Measurements from ENCODE around the gene C4orf51.

The C4orf51 gene

GRCh38 chr4:145730026-145730425 lies 50.1 kb downstream of the C4orf51 start:
- H3K27ac ChIP-seq (ENCODE audit: low read depth, low read length): no peak overlapping the region
- no peak overlapping the region for H3K9ac ChIP-seq (ENCODE audit: low read length in 5 of 5)
- no peaks in the 10 kb centered on the region for H3K27me3 ChIP-seq (ENCODE audit: control insufficient read depth in 5 of 5, insufficient read depth in 4 of 5, low read length in 5 of 5)
- peaks cover 0 to 29% (median 26%) of the 10 kb centered on the region in 5 donors for H3K4me1 ChIP-seq (ENCODE audit: control insufficient read depth in 5 of 5, insufficient read depth in 5 of 5, low read length in 5 of 5)
- no peaks in the 10 kb centered on the region for H3K9me3 ChIP-seq (ENCODE audit: control insufficient read depth in 5 of 5, low read length in 5 of 5)
- H3K4me3 ChIP-seq (ENCODE audit: low read depth in 1 of 5, low read length in 5 of 5): no peak overlapping the region
- no peaks in the 10 kb centered on the region for H3K36me3 ChIP-seq (ENCODE audit: control insufficient read depth in 5 of 5, insufficient read depth in 5 of 5, low read length in 5 of 5)

- Histone ChIP-seq H3K27me3 (ENCODE audit: control insufficient read depth in 5 of 5, insufficient read depth in 4 of 5, low read length in 5 of 5) (no peaks in the 10 kb centered on the region), H3K9me3 (ENCODE audit: control insufficient read depth in 5 of 5, low read length in 5 of 5) (no peaks in the 10 kb centered on the region), H3K9ac (ENCODE audit: low read length in 5 of 5) (peak overlapping the region in 1 of 5 donors; percentile 42), H3K36me3 (ENCODE audit: control insufficient read depth in 5 of 5, insufficient read depth in 5 of 5, low read length in 5 of 5) (no peaks in the 10 kb centered on the region), H3K27ac (ENCODE audit: low read depth, low read length) (no peak overlapping the region), H3K4me1 (ENCODE audit: control insufficient read depth in 5 of 5, insufficient read depth in 5 of 5, low read length in 5 of 5) (peaks cover under 1 to 38% (median 27%) of the 10 kb centered on the region in 5 donors), H3K4me3 (ENCODE audit: low read depth in 1 of 5, low read length in 5 of 5) (no peak overlapping the region)
These were observed 51.1 kb downstream of the C4orf51 start for GRCh38 chr4:145731028-145731427.

DNA sequence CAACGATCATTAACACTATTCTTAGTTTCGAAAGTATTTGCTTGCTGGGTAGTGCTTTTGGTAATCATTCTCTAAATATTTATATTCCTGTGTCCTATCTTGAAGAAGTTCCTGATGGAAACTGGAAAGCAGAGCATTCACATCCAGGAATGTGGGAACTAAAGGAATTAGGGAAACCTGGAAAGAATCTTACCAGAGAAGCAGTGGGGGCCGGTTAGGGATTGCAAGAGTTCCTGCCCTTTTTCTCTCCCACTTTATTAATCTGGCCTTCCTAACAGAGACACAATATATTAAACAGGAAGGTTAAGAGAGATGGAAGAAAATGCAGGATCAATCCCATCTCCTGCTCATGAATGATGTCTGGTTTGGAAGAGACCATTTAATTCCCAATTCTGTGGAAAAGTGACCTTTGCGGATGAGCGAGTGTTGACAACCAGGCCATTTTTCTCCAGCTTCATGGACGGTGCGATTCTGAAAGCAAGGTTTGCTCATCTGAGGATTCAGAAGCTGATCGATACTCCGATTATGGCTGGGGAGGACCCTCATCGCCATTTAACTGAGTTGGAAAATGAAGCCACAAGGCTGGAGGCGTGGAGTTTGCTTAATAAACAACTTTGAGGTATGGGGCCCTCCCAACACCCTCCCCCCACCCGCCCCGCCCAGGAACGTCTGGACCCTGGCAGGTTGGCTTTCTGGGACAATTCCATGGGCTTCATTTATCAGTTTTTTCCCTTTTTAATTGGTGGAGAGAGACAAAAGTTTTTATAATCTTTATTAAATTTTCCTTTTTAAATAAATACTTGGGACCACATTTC lies 52.3 kb downstream of the C4orf51 start:
- Histone ChIP-seq H3K9ac (ENCODE audit: low read length in 5 of 5) (peak overlapping the region in 1 of 5 donors; percentile 72), H3K27me3 (ENCODE audit: control insufficient read depth in 5 of 5, insufficient read depth in 4 of 5, low read length in 5 of 5) (no peaks in the 10 kb centered on the region), H3K36me3 (ENCODE audit: control insufficient read depth in 5 of 5, insufficient read depth in 5 of 5, low read length in 5 of 5) (no peaks in the 10 kb centered on the region), H3K27ac (ENCODE audit: low read depth, low read length) (no peak overlapping the region), H3K4me1 (ENCODE audit: control insufficient read depth in 5 of 5, insufficient read depth in 5 of 5, low read length in 5 of 5) (peaks cover 7 to 47% (median 34%) of the 10 kb centered on the region in 5 donors), H3K9me3 (ENCODE audit: control insufficient read depth in 5 of 5, low read length in 5 of 5) (no peaks in the 10 kb centered on the region), H3K4me3 (ENCODE audit: low read depth in 1 of 5, low read length in 5 of 5) (peak overlapping the region in 4 of 5 donors; percentile 28 to 69 (median 47))

GRCh38 chr4:145732895-145733880 lies 53.2 kb downstream of the C4orf51 start:
- H3K36me3 ChIP-seq (ENCODE audit: control insufficient read depth in 5 of 5, insufficient read depth in 5 of 5, low read length in 5 of 5): no peaks in the 10 kb centered on the region
- peak overlapping the region; percentile 93 for H3K27ac ChIP-seq (ENCODE audit: low read depth, low read length)
- H3K9ac ChIP-seq (ENCODE audit: low read length in 5 of 5): peak overlapping the region in 4 of 5 donors; percentile 70 to 82 (median 81)
- no peaks in the 10 kb centered on the region for H3K9me3 ChIP-seq (ENCODE audit: control insufficient read depth in 5 of 5, low read length in 5 of 5)
- H3K4me1 ChIP-seq (ENCODE audit: control insufficient read depth in 5 of 5, insufficient read depth in 5 of 5, low read length in 5 of 5): peaks cover 7 to 47% (median 34%) of the 10 kb centered on the region in 5 donors
- no peaks in the 10 kb centered on the region for H3K27me3 ChIP-seq (ENCODE audit: control insufficient read depth in 5 of 5, insufficient read depth in 4 of 5, low read length in 5 of 5)
- H3K4me3 ChIP-seq (ENCODE audit: low read depth in 1 of 5, low read length in 5 of 5): peak overlapping the region; percentile 51 to 69 (median 60)

DNA sequence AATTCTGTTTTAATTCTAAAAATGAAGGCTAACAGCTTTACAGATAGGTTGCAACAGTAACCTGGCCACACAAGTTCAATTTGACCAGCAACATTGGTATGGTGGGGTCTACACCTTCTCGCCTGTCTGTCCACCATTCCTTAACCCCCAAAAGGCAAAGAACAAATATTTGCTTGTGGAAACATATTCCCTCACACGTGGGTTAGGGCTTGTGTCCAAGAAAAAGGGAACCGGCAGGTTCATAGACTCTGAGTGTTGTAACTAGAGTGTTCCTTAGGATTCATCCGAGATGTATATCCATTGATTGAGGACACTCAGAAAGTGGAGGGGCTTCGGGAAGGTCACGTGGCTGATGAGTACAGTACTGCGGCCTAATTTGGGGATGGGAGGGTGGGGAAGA lies 54.1 kb downstream of the C4orf51 start:
- H3K36me3 ChIP-seq (ENCODE audit: control insufficient read depth in 5 of 5, insufficient read depth in 5 of 5, low read length in 5 of 5): no peaks in the 10 kb centered on the region
- H3K4me3 ChIP-seq (ENCODE audit: low read depth in 1 of 5, low read length in 5 of 5): peak overlapping the region in 4 of 5 donors; percentile 54 to 69 (median 60)
- H3K9me3 ChIP-seq (ENCODE audit: control insufficient read depth in 5 of 5, low read length in 5 of 5): no peaks in the 10 kb centered on the region
- H3K27ac ChIP-seq (ENCODE audit: low read depth, low read length): peak overlapping the region; percentile 93
- H3K27me3 ChIP-seq (ENCODE audit: control insufficient read depth in 5 of 5, insufficient read depth in 4 of 5, low read length in 5 of 5): no peaks in the 10 kb centered on the region
- peaks cover 7 to 47% (median 34%) of the 10 kb centered on the region in 5 donors for H3K4me1 ChIP-seq (ENCODE audit: control insufficient read depth in 5 of 5, insufficient read depth in 5 of 5, low read length in 5 of 5)
- peak overlapping the region in 2 of 5 donors; percentile 80 to 82 for H3K9ac ChIP-seq (ENCODE audit: low read length in 5 of 5)

DNA sequence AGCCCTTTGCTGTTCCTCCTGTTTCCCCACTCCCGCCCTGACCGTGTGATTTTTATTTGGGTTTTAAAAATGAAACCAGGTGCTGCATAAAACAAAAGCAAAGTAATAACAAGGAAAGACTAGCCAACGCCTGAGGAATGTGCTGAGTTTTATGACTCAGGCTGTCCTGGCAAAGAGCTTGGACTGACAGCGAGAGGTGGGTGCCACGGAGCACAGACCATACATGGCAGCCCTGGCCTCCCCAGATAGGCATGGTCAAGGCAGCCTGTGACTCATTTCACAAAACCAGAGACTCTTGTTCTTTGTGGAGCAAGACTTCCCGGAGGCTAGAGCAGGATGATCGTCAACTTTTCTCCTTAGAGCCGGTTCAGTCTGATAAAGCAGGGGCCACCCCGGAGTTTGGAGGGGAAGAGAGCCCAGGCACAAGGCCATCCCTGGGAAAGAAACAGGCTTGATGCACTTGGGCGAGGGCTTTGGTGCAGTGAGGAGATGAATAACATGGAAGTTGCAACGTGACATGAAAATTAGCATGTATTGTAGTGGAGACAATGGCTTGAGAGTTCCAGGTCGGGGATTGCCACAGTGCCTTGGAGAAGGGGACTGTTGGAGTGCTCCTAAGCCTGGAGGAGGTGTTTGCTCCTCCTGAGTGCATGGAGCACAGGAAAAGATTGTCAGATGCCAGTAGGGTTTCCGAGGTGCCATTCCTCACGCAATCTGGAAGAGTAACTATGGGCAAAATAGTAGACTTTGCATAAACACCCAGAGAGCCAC lies 54.8 kb downstream of the C4orf51 start:
- peak overlapping the region; percentile 93 for H3K27ac ChIP-seq (ENCODE audit: low read depth, low read length)
- H3K4me3 ChIP-seq (ENCODE audit: low read depth in 1 of 5, low read length in 5 of 5): no peak overlapping the region
- H3K9ac ChIP-seq (ENCODE audit: low read length in 5 of 5): no peak overlapping the region
- H3K9me3 ChIP-seq (ENCODE audit: control insufficient read depth in 5 of 5, low read length in 5 of 5): no peaks in the 10 kb centered on the region
- no peaks in the 10 kb centered on the region for H3K27me3 ChIP-seq (ENCODE audit: control insufficient read depth in 5 of 5, insufficient read depth in 4 of 5, low read length in 5 of 5)
- peaks cover 7 to 47% (median 34%) of the 10 kb centered on the region in 5 donors for H3K4me1 ChIP-seq (ENCODE audit: control insufficient read depth in 5 of 5, insufficient read depth in 5 of 5, low read length in 5 of 5)
- no peaks in the 10 kb centered on the region for H3K36me3 ChIP-seq (ENCODE audit: control insufficient read depth in 5 of 5, insufficient read depth in 5 of 5, low read length in 5 of 5)

GRCh38 chr4:145735347-145735675 lies 55.4 kb downstream of the C4orf51 start:
- Histone ChIP-seq H3K9me3 (ENCODE audit: control insufficient read depth in 5 of 5, low read length in 5 of 5) (no peaks in the 10 kb centered on the region), H3K4me1 (ENCODE audit: control insufficient read depth in 5 of 5, insufficient read depth in 5 of 5, low read length in 5 of 5) (peaks cover 7 to 47% (median 34%) of the 10 kb centered on the region in 5 donors), H3K36me3 (ENCODE audit: control insufficient read depth in 5 of 5, insufficient read depth in 5 of 5, low read length in 5 of 5) (no peaks in the 10 kb centered on the region), H3K27ac (ENCODE audit: low read depth, low read length) (no peak overlapping the region), H3K4me3 (ENCODE audit: low read depth in 1 of 5, low read length in 5 of 5) (no peak overlapping the region), H3K9ac (ENCODE audit: low read length in 5 of 5) (no peak overlapping the region), H3K27me3 (ENCODE audit: control insufficient read depth in 5 of 5, insufficient read depth in 4 of 5, low read length in 5 of 5) (no peaks in the 10 kb centered on the region)

DNA sequence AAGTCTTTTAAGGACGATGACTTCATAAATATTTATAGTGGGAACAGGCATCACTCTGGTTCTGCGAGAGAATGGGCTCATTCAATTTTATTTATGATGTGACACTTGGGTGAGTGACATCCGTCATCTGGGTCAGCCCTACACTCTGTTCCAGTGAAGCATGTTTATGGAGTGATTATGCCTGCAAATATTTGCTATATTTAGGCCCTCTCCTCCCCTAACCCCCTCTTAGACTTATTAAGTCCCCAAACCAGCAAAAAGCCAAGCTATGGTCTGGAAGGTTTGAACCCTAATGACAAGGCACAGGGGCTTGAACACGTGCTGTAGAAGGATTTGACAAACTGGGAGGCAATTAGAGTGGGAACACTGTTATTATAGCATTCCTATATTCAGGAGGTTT lies 55.9 kb downstream of the C4orf51 start:
- Histone ChIP-seq H3K27ac (ENCODE audit: low read depth, low read length) (peak overlapping the region; percentile 23), H3K36me3 (ENCODE audit: control insufficient read depth in 5 of 5, insufficient read depth in 5 of 5, low read length in 5 of 5) (no peaks in the 10 kb centered on the region), H3K9me3 (ENCODE audit: control insufficient read depth in 5 of 5, low read length in 5 of 5) (no peaks in the 10 kb centered on the region), H3K4me1 (ENCODE audit: control insufficient read depth in 5 of 5, insufficient read depth in 5 of 5, low read length in 5 of 5) (peaks cover 7 to 45% (median 32%) of the 10 kb centered on the region in 5 donors), H3K9ac (ENCODE audit: low read length in 5 of 5) (no peak overlapping the region), H3K27me3 (ENCODE audit: control insufficient read depth in 5 of 5, insufficient read depth in 4 of 5, low read length in 5 of 5) (no peaks in the 10 kb centered on the region), H3K4me3 (ENCODE audit: low read depth in 1 of 5, low read length in 5 of 5) (no peak overlapping the region)

DNA sequence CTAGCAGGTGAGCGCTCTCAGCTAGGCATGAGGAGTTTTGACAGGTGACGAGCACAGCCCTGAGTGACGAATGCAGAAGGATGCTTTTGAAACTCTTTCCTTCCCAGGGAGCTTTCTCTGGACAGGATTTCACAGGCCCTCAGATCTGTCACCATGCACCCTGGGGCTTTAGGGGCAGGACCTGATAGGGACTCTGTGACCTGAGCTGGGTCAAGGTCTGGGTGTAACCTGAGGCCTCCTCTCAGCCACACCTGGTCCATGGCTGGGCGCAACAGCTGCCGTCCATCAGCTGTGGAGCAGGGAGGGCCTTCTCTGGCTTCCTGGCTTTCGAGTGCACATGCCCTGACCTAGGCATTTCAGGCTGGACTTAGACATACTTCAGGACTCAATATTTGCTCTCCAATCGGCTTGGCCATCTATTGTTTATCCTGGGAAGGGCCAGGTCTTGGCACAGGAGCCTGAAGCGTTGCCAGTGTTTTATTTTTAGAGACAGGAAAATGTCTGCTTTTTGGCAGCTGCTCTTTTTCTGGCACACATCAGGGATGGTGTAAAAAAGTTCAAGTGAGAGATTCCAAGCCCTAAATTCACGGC lies 56.4 kb downstream of the C4orf51 start:
- Histone ChIP-seq H3K27me3 (ENCODE audit: control insufficient read depth in 5 of 5, insufficient read depth in 4 of 5, low read length in 5 of 5) (no peaks in the 10 kb centered on the region), H3K4me3 (ENCODE audit: low read depth in 1 of 5, low read length in 5 of 5) (no peak overlapping the region), H3K4me1 (ENCODE audit: control insufficient read depth in 5 of 5, insufficient read depth in 5 of 5, low read length in 5 of 5) (peaks cover 7 to 40% (median 27%) of the 10 kb centered on the region in 5 donors), H3K9ac (ENCODE audit: low read length in 5 of 5) (no peak overlapping the region), H3K36me3 (ENCODE audit: control insufficient read depth in 5 of 5, insufficient read depth in 5 of 5, low read length in 5 of 5) (no peaks in the 10 kb centered on the region), H3K27ac (ENCODE audit: low read depth, low read length) (peak overlapping the region; percentile 23), H3K9me3 (ENCODE audit: control insufficient read depth in 5 of 5, low read length in 5 of 5) (no peaks in the 10 kb centered on the region)
